Peyer's patch (tissue), 4 donors: ENCODE data around the gene MAGI2. TPM values are rescaled to one million over a fixed set of nuclear protein-coding genes. Genes with fewer than 3 reads are reported as not detected.

ENCODE experiments used
- DNase-seq, 3 donors: peaks; one replicate each; pipeline ENCODE4 v3.0.0-alpha.2; 2017 to 2019
- H3K27ac ChIP-seq, 4 donors: fragments of 200-600 bp; sonication (generic); one replicate each; pipeline ENCODE4 v1.5.1; 2016 to 2019
- H3K27me3 ChIP-seq, 2 donors: fragments of 200-600 bp; sonication (generic); one replicate each; pipeline ENCODE4 v1.5.1; 2019
- H3K36me3 ChIP-seq, 3 donors: fragments of 200-600 bp; sonication (generic); one replicate each; pipeline ENCODE4 v1.5.1; 2016 to 2019
- H3K4me1 ChIP-seq, 4 donors: fragments of 200-600 bp; sonication (generic); one replicate each; pipeline ENCODE4 v1.5.1; 2016 to 2019
- H3K4me3 ChIP-seq, 4 donors: fragments of 200-600 bp; sonication (generic); 1 replicate in 3 of 4; 2 replicates in 1 of 4; pipeline ENCODE4 v1.5.1; 2016 to 2019; ENCODE audit warnings: mild to moderate bottlenecking in 1 of 4
- H3K9me3 ChIP-seq, 4 donors: fragments of 200-600 bp; sonication (generic); one replicate each; pipeline ENCODE4 v1.5.1; 2016 to 2019; ENCODE audit warnings: mild to moderate bottlenecking in 1 of 4
- POLR2A ChIP-seq, 2 donors: fragments of 450-650 bp; IDR thresholded peaks; one replicate each; pipeline ENCODE4 v1.5.1; 2017; ENCODE audit warnings: antibody characterized with exemption in 2 of 2, mild to moderate bottlenecking in 2 of 2, moderate library complexity in 2 of 2
- total RNA-seq, 4 donors: library from RNA; depleted of rRNA; stranded (reverse); fragments of >200 nt; gene quantifications; one replicate each; pipeline ENCODE4 v1.1.0, GENCODE V29; 2016
- TF ChIP-seq, protein P1 (sequence below), 6 experiments: fragments of 450-650 bp in 4 of 6; fragments of 200-600 bp in 2 of 6; sonication (generic) in 1 of 6; IDR thresholded peaks; one replicate each; pipeline ENCODE4 v1.5.1; 2017 to 2019; ENCODE audit warnings: antibody characterized with exemption in 6 of 6, mild to moderate bottlenecking in 3 of 6, moderate library complexity in 1 of 6

The MAGI2 gene
- total RNA-seq, 4 donors from 2014 or later = 1.6 to 12.4 (median 2.8) TPM

DNA sequence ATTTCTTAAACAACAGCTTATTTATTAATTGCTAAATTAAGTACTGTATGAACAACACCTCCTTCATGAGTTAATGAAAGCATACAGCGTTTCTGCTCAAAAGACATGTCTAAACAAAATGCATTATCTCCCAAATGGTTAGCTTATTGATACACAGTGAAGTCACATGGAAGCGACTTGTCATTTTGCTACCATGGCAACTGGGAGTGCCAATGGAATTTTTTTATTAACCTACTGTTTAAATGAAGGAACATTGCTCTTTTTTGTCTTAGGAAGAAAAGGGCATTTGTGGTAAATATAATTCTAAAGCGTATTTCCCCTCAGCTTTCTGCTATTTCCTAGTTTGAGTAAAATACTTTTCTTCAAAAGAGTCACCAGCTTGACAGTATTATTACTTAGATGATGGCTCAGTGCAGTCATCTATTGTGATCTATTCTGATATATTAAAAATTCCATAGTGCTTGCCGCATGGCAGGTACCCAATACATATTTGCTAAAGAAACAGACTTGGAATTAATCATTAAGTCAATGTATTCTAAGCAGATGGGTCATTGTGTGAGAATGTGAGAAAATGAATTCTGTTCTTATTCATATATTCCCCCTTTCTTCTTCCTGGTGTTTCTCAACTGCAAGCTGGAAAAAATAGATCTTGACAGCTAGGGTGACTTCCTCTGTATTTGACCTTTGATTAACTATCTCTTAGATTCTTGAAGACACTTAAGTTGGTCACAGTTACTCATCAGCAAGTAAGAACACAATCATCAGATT lies 818.3 kb downstream of the MAGI2 start:
- TF ChIP-seq POLR2A (IDR thresholded peaks at IDR 0.05) = no peak
- TF ChIP-seq, protein P1, sequence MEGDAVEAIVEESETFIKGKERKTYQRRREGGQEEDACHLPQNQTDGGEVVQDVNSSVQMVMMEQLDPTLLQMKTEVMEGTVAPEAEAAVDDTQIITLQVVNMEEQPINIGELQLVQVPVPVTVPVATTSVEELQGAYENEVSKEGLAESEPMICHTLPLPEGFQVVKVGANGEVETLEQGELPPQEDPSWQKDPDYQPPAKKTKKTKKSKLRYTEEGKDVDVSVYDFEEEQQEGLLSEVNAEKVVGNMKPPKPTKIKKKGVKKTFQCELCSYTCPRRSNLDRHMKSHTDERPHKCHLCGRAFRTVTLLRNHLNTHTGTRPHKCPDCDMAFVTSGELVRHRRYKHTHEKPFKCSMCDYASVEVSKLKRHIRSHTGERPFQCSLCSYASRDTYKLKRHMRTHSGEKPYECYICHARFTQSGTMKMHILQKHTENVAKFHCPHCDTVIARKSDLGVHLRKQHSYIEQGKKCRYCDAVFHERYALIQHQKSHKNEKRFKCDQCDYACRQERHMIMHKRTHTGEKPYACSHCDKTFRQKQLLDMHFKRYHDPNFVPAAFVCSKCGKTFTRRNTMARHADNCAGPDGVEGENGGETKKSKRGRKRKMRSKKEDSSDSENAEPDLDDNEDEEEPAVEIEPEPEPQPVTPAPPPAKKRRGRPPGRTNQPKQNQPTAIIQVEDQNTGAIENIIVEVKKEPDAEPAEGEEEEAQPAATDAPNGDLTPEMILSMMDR (IDR thresholded peaks at IDR 0.05) = no peak
- no peak overlapping the region for H3K4me3 ChIP-seq
- no peaks in the 10 kb centered on the region for H3K4me1 ChIP-seq

GRCh38 chr7:78634093-78634492 lies 819.4 kb downstream of the MAGI2 start:
- TF ChIP-seq, protein P1 (IDR thresholded peaks at IDR 0.05) = no peak
- TF ChIP-seq POLR2A (IDR thresholded peaks at IDR 0.05) = no peak
- H3K4me1 ChIP-seq = no peaks in the 10 kb centered on the region
- no peaks in the 10 kb centered on the region for H3K27me3 ChIP-seq
- no peaks in the 10 kb centered on the region for H3K36me3 ChIP-seq
- no peaks in the 10 kb centered on the region for H3K9me3 ChIP-seq
- H3K27ac ChIP-seq = no peak overlapping the region
- H3K4me3 ChIP-seq = no peak overlapping the region
- no peak for DNase-seq

More for the DNA sequence above, 818.3 kb downstream of the MAGI2 start:
- no peaks in the 10 kb centered on the region for H3K27me3 ChIP-seq
- no peak overlapping the region for H3K27ac ChIP-seq
- no peaks in the 10 kb centered on the region for H3K36me3 ChIP-seq
- DNase-seq = no peak
- H3K9me3 ChIP-seq = no peaks in the 10 kb centered on the region

DNA sequence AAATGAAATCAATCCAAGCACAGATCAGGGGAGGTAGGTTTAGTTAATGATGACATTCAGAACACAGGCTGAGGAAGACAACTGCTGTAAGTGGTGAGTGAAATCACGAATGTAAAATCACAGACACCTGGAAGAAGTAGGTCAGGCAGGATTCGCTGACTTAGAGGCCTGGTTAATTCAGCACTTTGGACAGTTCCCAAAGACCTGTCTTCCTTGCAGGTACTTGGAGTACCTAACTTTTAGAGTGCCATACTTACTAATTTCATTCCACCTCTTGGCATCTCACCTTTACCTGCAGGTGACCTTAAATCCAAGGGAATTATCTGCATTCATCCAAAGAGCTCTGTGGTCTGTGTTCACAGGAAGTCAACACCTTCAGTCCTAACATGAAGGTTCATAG lies 832.5 kb downstream of the MAGI2 start:
- Histone ChIP-seq H3K4me1 (no peaks in the 10 kb centered on the region), H3K27me3 (no peaks in the 10 kb centered on the region), H3K27ac (no peak overlapping the region), H3K9me3 (no peaks in the 10 kb centered on the region), H3K36me3 (no peaks in the 10 kb centered on the region), H3K4me3 (no peak overlapping the region)
- no peak for DNase-seq
- TF ChIP-seq POLR2A (IDR thresholded peaks at IDR 0.05) = no peak
- TF ChIP-seq, protein P1 (IDR thresholded peaks at IDR 0.05) = no peak

GRCh38 chr7:78616539-78616938 lies 836.9 kb downstream of the MAGI2 start:
- no peaks in the 10 kb centered on the region for H3K9me3 ChIP-seq
- no peak overlapping the region for H3K27ac ChIP-seq
- H3K36me3 ChIP-seq = no peaks in the 10 kb centered on the region
- TF ChIP-seq, protein P1 (IDR thresholded peaks at IDR 0.05) = no peak
- no peak for TF ChIP-seq POLR2A (IDR thresholded peaks at IDR 0.05)
- no peaks in the 10 kb centered on the region for H3K27me3 ChIP-seq
- no peak for DNase-seq
- no peak overlapping the region for H3K4me3 ChIP-seq
- no peaks in the 10 kb centered on the region for H3K4me1 ChIP-seq

GRCh38 chr7:78609281-78609680 lies 844.2 kb downstream of the MAGI2 start:
- Histone ChIP-seq H3K27ac (no peak overlapping the region), H3K4me1 (no peaks in the 10 kb centered on the region), H3K4me3 (no peak overlapping the region), H3K27me3 (no peaks in the 10 kb centered on the region), H3K36me3 (no peaks in the 10 kb centered on the region), H3K9me3 (no peaks in the 10 kb centered on the region)
- DNase-seq = no peak
- TF ChIP-seq, protein P1 (IDR thresholded peaks at IDR 0.05) = no peak
- no peak for TF ChIP-seq POLR2A (IDR thresholded peaks at IDR 0.05)
